SK-N-DZ (cell line): ENCODE measurements around the gene DESI1.
"Not testable (repeated sequence)": the region's sequence is repeated elsewhere in the genome, so short reads cannot be mapped to it uniquely, and the experiment has no call there.

Source experiments
- DNase-seq: peaks from one replicate; pipeline ENCODE4 v3.0.0-alpha.2; 2015; ENCODE audit warnings: low spot score
- small RNA-seq, 2 experiments: library from RNA; depleted of rRNA; stranded (forward); fragments of <200 nt; gene quantifications; one replicate each; pipeline ENCODE3, GENCODE V24; 2014

DESI1 gene

GRCh38 chr22:41558241-41558630 lies 62.6 kb downstream of the DESI1 start:
- DNase-seq = not testable (repeated sequence)

GRCh38 chr22:41557401-41558240 lies 63.2 kb downstream of the DESI1 start:
- DNase-seq = peak; percentile 47

- no peak for DNase-seq
These were observed 64.3 kb downstream of the DESI1 start for GRCh38 chr22:41556561-41556960.

- no peak for DNase-seq
These were observed 65.4 kb downstream of the DESI1 start for GRCh38 chr22:41555325-41555982.

- no peak for DNase-seq
These were observed 68.8 kb downstream of the DESI1 start for GRCh38 chr22:41551877-41552582.

- DNase-seq = no peak
These were observed 69.8 kb downstream of the DESI1 start for GRCh38 chr22:41550952-41551491.

GRCh38 chr22:41548830-41549211 lies 72.0 kb downstream of the DESI1 start:
- DNase-seq = no peak

Small RNA genes within 50 kb of the gene (small RNA-seq; reads per million reads assigned to genes)
- 0 reads per million in 2 experiments for gene RF00019
